HUDEP-2 (cell line): ENCODE results near the gene ME3.

Experiments
- DNase-seq, 76 experiments: peaks; one replicate each; lab custom pipeline; 2025; ENCODE audit not compliant: unreplicated experiment in 76 of 76; lab: John Stamatoyannopoulos, UW

The ME3 gene

DNA sequence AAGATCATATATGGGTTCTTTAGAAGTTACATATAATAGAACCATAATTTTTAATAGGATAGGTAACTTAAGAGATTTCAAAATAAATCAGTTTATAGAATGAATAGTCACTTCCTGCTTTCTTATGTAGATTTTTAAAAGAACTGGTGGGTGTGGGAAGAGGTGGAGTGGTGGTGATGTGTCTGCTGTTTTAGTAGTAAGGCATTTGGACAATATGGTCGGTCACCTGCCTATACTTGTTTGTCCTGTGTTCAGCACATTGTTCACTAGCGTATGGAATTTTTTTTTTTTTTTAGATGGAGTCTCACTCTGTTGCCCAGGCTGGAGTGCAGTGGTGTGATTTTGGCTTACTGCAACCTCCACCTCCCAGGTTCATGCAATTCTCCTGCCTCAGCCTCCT is 258.4 kb downstream of the ME3 start:
- DNase-seq: no peak

DNA sequence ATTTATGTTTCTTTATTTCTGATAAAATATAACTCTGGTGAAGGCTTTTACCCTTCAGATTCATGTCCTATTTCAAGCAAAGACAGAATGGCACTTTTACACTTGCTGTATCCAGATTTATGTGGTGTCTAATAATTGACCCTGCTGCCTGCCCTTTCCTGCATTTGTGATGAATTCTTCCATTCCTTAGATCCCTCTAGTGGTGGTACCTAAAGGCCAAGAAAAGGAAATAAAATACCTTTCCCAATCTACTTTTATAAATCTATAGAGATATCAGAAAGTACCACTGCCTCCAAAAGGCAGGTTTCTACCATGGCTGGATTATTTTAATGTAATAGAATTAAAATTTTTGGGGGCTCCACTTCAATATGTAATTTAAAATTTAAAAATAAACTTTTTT is 263.6 kb downstream of the ME3 start:
- no peak for DNase-seq

DNA sequence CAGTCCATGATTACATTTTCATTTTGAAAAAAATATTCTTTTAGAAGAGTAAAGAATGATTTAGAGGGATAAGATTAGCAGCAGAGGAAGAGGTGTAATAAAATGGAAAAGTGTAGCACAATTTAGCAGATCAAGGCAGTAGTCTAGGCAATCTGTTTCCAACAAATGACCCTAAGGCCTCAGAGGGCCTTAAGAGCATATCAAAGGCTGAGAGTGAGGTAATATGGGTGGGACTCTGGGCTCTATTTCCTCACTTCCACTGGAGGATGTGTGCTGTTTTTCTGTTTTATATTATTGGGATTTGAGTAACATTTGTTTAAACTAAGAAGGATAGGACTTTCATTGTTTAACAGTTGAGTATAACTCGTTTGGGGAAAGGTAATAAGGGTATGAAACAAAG is 269.0 kb downstream of the ME3 start:
- no peak for DNase-seq

DNA sequence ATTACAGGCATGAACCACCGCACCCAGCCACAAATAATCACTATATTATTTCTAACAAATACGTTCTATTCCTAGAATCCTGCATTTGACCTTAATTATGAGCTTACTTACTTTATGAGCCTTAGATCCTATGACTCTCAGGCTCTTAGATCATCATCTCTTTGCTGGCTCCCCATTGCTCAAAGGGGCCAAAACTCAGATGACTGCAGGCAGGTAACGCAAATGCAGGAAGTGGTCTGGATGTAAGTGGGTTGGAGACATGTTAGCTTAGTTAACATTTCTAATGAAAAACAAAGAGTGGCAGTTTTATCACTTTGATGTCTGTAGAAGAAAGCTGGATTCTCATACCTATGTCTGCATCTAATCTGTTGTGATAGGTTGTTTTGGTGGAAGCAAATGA is 274.3 kb downstream of the ME3 start:
- DNase-seq: no peak

DNA sequence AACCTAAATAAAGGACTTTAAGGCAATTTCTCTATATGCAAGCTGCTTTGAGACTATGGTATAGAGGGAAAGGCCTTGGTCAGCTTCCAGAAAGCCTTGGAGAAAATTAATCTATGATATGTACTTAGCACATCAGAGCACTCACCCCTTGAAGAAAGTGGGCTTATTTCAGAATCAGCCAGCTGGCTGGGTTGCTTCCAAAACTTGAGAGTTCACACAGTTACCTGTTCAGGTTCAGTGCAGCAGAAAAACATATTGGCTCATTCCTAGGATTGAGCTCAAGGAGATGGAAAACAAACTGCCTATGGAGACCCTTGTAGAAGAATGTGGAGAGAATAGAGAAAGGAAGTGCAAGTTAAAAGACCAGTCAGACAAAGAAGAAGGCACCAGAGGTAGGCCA is 275.1 kb downstream of the ME3 start:
- DNase-seq: no peak

DNA sequence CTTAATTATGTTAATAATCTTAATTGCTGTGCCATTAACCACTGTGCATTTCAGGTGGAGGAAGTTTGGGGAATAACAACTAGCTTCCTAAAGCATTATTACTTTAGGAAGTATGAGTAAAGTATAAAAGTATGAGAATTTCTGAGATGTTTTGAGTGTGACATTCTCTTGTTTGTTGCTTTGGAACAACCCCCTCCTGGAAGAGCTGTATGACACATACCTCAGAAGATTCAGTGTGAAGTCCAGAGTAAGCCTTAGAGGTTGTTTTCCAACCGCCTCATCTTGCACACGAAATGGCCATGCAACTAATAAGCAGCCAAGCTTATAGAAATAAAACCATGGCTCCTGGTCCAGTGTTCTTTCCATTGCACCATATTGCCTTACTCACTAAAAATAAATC is 276.0 kb downstream of the ME3 start:
- DNase-seq: no peak

DNA sequence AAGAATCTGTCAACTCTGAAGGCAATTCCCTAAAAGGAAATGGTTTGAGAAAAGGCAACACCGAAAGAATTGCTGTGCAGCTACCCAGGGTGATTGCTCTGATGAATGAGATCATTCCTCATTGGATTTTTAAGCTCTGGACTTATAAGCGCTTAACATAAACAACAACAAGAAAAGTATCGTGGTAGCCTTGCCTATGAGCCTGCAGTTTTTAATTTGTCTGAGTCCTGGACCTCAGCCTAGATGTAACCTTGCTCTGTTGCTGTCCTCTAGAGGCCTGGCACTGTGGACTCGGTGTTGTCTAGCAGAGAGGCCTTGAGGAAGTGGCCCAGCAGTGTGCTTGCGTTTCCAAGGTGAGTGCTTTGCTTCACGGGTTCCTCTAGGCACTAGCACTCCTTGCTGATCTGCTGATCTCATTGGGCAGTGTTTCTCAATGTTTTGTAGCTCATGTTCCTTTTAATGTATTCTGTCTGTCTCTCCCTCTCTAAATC is 277.3 kb downstream of the ME3 start:
- DNase-seq: no peak
